IPS DF 6.9 (cell line): ENCODE measurements around the gene HSPG2.
"Not testable (repeated sequence)": the region's sequence is repeated elsewhere in the genome, so short reads cannot be mapped to it uniquely, and the experiment has no call there.

Source experiments
- DNase-seq: peaks from one replicate; pipeline ENCODE4 v3.0.0-alpha.2; 2013; ENCODE audit warnings: low read depth, low spot score
- H3K27ac ChIP-seq: one replicate; pipeline ENCODE4 v1.5.1; 2013; ENCODE audit warnings: low read length, control low read depth
- H3K27me3 ChIP-seq: 2 replicates; pipeline ENCODE4 v1.6.1; 2013; ENCODE audit warnings: mild to moderate bottlenecking, low read length; ENCODE audit not compliant: control insufficient read depth, insufficient read depth
- H3K36me3 ChIP-seq: 2 replicates; pipeline ENCODE4 v1.6.1; 2013; ENCODE audit warnings: low read length; ENCODE audit not compliant: control insufficient read depth, insufficient read depth
- H3K4me1 ChIP-seq: 2 replicates; pipeline ENCODE4 v1.6.1; 2013; ENCODE audit warnings: low read length; ENCODE audit not compliant: control insufficient read depth, insufficient read depth
- H3K4me3 ChIP-seq: 2 replicates; pipeline ENCODE4 v1.5.1; 2013; ENCODE audit warnings: mild to moderate bottlenecking, low read length
- H3K9me3 ChIP-seq: 2 replicates; pipeline ENCODE4 v1.6.1; 2013; ENCODE audit warnings: low read length, inconsistent platforms; ENCODE audit not compliant: control insufficient read depth, insufficient read depth
- WGBS: extraction: QIAGEN DNeasy Blood & Tissue Kit; methylation state at CpG from one replicate; pipeline ENCODE4 v1.1.7; 2013; ENCODE audit warnings: mixed read lengths, missing lambda C conversion rate; ENCODE audit not compliant: insufficient read length, insufficient coverage; 5-methylcytosine and 5-hydroxymethylcytosine counted together

HSPG2 gene

DNA sequence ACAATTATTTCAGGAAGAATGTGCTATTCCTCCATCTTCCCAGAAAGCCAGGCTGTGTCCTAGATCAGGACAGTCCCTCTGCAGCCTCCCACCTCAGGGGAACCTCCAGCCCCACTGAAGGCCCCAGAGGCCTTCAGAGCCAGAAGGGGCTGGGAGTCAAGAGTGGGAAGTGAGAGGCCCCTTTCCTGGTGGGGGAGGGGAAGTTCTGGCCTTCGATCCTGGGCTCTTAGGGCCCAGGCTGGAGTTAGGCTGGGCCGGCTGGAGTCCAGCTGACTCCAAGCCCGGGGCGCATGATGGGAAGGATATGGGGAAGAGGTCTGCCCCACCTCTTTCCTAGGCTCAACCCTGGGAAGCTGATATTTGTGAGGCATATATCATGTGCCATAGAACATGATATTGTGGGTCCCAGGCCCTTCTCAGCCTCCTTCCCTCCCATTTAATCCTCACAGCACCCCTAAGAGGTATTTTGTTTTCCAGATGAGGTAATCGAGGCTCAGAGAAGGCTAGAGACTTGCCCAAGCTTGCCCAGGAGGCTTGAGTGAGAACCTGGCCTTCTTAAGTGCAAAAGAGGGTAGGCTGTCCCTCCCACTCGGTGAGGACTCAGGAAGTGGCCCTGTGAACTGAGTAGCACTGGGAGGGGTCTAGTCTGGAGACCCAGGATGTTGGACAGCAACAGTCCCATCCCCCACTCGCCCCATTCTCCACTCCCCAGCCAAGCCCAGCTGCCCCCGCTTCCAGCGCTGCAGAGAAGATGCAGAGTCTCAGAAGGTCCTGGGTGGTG lies 18.6 kb upstream of the HSPG2 start:
- no peak overlapping the region for H3K27ac ChIP-seq
- no peaks in the 10 kb centered on the region for H3K9me3 ChIP-seq
- H3K4me1 ChIP-seq, result peaks cover 6% of the 10 kb centered on the region
- H3K4me3 ChIP-seq, result no peak overlapping the region
- DNase-seq, result no peak
- no peaks in the 10 kb centered on the region for H3K27me3 ChIP-seq
- no peaks in the 10 kb centered on the region for H3K36me3 ChIP-seq
- no CpG with 5 or more reads among the region's 9 CpGs for WGBS

DNA sequence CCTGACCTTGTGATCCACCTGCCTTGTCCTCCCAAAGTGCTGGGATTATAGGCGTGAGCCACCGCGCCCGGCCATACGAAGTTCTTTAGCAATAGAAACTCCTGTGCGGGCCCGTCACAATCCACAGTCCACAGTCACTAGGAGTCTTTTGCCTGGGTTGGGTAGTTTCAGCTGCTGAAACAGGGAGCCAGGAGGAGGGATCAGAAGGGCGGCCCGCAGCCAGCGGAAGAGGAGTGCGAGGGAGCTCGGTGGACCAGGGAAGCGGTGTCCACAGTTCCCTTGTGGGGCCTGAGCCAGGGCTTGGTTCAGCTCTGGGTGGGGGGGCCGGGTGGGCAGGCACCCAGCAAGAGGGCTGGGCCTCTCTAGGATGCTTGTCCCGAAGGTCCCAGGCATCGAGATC lies 17.9 kb upstream of the HSPG2 start:
- DNase-seq, result no peak
- no peak overlapping the region for H3K27ac ChIP-seq
- H3K4me1 ChIP-seq, result peaks cover 6% of the 10 kb centered on the region
- H3K9me3 ChIP-seq, result no peaks in the 10 kb centered on the region
- no peaks in the 10 kb centered on the region for H3K36me3 ChIP-seq
- H3K4me3 ChIP-seq, result no peak overlapping the region
- WGBS, result no CpG with 5 or more reads among the region's 16 CpGs
- H3K27me3 ChIP-seq, result no peaks in the 10 kb centered on the region

DNA sequence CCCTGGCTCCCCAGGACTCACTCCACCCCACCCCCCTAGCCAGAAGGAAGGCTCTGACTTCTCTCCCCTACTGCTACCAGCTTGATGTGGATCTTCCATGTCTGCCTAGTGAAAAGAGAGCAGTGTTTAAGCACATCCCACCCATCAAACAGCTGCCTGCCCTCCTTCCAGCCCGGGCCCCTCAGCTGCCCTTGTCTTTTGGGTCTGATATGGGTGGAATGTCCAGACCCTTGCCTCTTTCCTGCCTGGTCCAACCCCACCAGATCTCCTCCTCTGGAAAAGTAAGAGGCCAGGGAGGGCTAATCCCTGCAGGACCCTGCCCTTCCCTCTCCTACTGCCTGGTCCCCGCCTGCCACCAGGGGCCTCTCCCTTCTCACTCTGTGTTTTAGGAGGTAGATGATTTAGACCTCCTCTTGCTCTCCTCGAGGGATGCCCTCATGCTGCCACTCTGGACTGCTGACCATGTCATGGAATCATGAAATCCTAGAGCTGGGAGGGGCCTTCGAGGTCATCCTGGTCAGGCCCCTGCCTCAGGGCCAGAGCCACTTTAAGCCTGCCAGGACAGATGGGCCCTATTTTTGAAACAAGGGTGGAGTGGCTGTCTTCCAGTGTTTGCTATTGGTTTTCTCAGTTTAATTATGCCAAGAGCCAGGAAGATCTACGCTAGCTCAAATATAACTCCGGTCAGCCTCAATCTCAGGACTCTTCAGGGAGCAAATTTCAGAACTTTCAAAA lies 15.8 kb upstream of the HSPG2 start:
- H3K27ac ChIP-seq, result no peak overlapping the region
- no peaks in the 10 kb centered on the region for H3K27me3 ChIP-seq
- H3K9me3 ChIP-seq, result no peaks in the 10 kb centered on the region
- no peaks in the 10 kb centered on the region for H3K36me3 ChIP-seq
- WGBS, result no CpG with 5 or more reads among the region's 6 CpGs
- no peak overlapping the region for H3K4me3 ChIP-seq
- DNase-seq, result no peak
- H3K4me1 ChIP-seq, result peaks cover 6% of the 10 kb centered on the region

DNA sequence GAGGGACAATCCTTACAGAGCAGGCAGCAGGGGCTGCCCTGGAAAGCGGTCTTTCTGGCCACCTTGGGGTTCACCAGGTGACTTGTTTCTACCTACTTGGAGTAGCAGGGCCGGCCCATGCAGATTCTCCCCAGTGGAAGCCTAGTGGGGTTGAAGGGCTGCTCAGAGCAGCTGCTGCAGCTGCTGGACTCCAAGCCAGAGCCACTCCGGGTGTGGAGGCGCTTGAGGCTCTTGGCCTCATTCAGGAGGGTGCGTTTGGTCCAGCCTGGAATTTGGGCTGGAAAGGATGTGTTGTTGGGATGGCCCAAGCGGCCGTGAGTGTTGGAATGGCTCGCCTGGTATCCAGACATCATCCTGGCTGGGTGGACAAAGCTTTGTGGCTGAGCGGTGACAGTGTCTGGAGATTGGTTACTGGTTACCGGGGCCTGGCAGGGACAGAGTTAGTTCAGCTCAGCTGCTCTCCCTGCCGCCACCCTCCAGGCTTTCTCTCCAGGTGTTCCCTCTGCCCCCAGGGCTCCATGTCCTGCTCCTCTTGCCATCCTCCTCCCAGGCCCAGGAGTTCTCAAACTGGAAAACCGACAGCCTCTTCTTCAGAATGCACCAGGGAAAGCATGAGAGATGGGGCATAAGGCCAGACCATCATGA lies 14.2 kb upstream of the HSPG2 start:
- H3K27me3 ChIP-seq, result no peaks in the 10 kb centered on the region

DNA sequence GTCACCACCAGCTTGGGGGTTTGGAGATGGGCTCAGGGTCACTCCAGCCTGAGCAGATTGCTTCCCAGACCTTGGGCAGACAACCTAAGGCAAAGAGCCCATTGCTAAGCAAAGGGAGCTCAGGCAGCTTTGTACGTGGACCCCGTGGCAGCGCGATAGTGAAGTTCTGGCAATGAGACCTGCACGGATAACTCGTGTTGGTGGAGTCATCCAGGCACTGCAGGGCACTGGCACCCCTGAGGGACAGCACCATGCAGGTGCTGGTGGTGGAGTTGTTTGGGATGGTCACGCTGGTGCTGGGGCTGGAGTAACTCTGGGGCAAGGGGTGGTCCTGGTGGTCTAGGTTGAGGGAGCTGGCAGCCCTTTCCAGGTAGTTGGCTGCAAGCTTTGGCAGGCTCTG lies 13.6 kb upstream of the HSPG2 start:
- H3K27ac ChIP-seq, result no peak overlapping the region
- no peak overlapping the region for H3K4me3 ChIP-seq
- DNase-seq, result no peak
- no peaks in the 10 kb centered on the region for H3K9me3 ChIP-seq
- H3K36me3 ChIP-seq, result no peaks in the 10 kb centered on the region
- no CpG with 5 or more reads among the region's 7 CpGs for WGBS
- no peaks in the 10 kb centered on the region for H3K27me3 ChIP-seq
- H3K4me1 ChIP-seq, result peaks cover 4% of the 10 kb centered on the region

More for the DNA sequence above, 14.2 kb upstream of the HSPG2 start:
- no CpG with 5 or more reads among the region's 12 CpGs for WGBS
- Histone ChIP-seq H3K4me1 (peaks cover 6% of the 10 kb centered on the region), H3K36me3 (no peaks in the 10 kb centered on the region), H3K4me3 (no peak overlapping the region), H3K9me3 (no peaks in the 10 kb centered on the region), H3K27ac (no peak overlapping the region)
- no peak for DNase-seq

DNA sequence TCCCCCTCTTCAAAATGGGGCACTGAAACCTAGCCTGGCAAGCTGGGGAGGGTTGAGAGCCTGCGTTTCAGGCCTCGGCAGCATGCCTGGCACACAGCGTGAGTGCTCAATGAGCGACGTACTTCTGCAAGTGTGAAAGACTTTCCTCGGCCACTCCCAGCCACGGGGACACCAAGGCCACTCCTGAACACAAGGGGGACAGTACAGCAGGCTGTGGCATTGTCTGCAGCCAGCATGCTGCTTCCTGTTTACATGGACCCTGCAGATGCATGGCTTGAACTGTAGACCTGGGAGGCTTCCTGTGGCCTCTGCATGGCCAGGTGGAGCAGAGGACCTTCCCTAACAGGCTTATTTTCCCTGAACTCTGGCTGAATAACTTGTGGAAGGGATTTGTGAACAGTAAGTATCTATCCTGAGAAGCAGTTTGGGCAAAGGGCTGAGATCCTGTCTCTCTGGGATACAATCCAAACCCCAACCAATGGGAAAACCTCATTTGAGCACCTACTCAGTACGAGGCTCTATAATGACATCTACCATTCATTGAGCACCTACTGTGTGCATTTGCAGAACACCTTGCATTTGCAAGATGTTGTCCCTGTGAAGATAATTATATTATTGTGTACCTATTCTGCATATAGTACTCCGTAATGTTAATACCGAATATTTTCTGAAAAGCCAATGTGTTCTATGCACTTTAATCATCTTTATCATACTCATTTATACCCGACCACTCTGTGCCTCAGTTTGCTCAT lies 9.9 kb upstream of the HSPG2 start:
- no peak overlapping the region for H3K4me3 ChIP-seq
- no peaks in the 10 kb centered on the region for H3K9me3 ChIP-seq
- WGBS, result no CpG with 5 or more reads among the region's 11 CpGs
- H3K27me3 ChIP-seq, result no peaks in the 10 kb centered on the region
- peaks cover 2% of the 10 kb centered on the region; the same call in 1 of the 2 replicates for H3K4me1 ChIP-seq
- no peaks in the 10 kb centered on the region for H3K36me3 ChIP-seq
- DNase-seq, result no peak
- no peak overlapping the region for H3K27ac ChIP-seq

DNA sequence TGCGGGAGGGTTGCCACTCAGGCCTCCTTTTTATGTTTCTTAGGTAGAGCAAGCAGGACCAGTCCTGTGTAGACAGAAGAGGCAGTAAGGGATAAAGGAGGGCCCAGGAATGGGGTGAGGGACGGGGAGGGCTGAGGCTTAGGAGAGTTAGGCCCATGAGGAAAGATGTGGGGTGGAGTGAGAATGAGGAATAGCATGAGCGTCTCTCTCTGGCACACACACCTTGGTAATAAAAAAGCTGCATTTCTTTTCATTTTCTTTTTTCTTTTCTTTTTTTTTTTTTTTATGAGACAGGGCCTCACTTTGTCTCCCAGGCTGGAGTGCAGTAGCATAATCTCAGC lies 7.6 kb upstream of the HSPG2 start:
- Histone ChIP-seq H3K27me3 (no peaks in the 10 kb centered on the region), H3K4me1 (peaks cover 2% of the 10 kb centered on the region; the same call in 1 of the 2 replicates), H3K4me3 (no peak overlapping the region), H3K36me3 (no peaks in the 10 kb centered on the region), H3K9me3 (no peaks in the 10 kb centered on the region), H3K27ac (no peak overlapping the region)
- no peak for DNase-seq
- no CpG with 5 or more reads among the region's 3 CpGs for WGBS

DNA sequence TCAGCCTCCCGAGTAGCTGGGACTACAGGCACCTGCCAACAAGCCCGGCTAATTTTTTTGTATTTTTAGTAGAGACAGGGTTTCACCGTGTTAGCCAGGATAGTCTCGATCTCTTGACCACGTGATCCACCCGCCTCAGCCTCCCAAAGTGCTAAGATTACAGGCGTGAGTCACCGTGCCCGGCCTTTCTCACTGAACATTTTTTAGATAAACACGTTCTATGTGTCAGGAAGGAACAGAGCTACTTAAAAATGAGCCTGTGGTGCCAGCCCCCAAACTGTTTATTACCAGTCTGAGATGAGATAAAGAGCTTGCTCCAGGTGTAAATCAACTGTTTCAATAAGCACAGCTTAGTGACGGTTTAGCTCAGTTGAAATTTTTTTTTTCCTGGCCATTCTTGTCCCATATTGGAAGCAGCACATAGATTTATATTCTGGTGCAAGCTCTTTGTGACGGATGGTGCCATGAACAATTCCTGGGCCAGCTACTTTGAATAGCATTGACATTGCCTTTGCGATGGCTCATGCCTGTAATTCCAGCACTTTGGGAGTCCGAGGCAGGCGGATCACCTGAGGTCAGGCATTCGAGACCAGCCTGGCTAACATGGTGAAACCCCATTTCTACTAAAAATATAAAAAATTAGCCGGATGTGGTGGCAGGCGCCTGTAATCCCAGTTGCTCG lies 6.0 kb upstream of the HSPG2 start:
- not testable (repeated sequence) for H3K4me1 ChIP-seq, H3K9me3 ChIP-seq, H3K27ac ChIP-seq, DNase-seq, H3K4me3 ChIP-seq, H3K36me3 ChIP-seq, H3K27me3 ChIP-seq
- whole genome bisulfite sequencing, result no CpG with 5 or more reads among the region's 19 CpGs

DNA sequence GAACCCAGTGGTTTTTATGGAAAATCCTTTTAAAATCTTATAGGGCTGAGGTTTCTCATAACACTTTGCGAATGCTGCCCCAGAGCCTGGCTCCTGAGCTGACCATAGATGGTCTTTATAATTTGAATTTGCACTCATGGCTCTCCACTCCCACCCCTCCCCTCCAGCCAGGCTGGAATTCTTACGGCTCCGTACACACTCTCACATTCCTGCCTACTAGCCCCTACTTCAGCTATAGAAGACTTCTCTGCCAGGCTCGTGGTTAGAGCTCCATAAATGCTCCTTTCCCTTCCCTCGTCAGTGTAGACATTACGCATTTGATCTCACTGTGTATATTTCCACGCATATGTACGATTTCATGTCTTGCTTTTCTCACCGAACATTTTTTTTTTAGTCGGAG lies 5.4 kb upstream of the HSPG2 start:
- peaks cover 6% of the 10 kb centered on the region; the same call in 1 of the 2 replicates for H3K4me1 ChIP-seq
- DNase-seq, result no peak
- no peak overlapping the region for H3K27ac ChIP-seq
- WGBS, result no CpG with 5 or more reads among the region's 10 CpGs
- no peaks in the 10 kb centered on the region for H3K27me3 ChIP-seq
- no peaks in the 10 kb centered on the region for H3K36me3 ChIP-seq
- H3K4me3 ChIP-seq, result no peak overlapping the region
- H3K9me3 ChIP-seq, result no peaks in the 10 kb centered on the region

DNA sequence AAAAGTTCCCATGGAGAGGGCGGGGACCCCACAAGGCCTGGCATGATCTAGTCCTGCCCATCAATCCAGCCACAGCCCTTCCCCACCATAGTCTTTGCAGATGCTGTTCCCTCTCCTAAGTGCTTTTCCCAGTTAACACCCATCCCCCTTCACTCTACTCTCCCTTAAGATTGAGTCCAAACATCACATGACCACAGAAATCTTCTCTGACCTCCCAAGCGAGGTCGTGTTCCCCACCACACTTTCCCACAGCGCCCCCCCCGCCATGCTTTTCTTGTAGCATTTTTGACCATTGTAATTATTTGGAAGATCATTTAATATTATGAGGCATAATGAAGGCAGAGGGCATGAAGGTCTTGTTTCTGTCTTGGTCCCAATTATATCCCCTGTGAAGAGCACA lies 4.3 kb upstream of the HSPG2 start:
- Histone ChIP-seq H3K27ac (no peak overlapping the region), H3K4me3 (no peak overlapping the region), H3K4me1 (peaks cover 6% of the 10 kb centered on the region; the same call in 1 of the 2 replicates), H3K9me3 (no peaks in the 10 kb centered on the region), H3K27me3 (no peaks in the 10 kb centered on the region), H3K36me3 (no peaks in the 10 kb centered on the region)
- no CpG with 5 or more reads among the region's 5 CpGs for WGBS
- no peak for DNase-seq
